EH (cell line): Measurements from ENCODE around the gene ATF7.

Experiments
- DNase-seq: peaks from one replicate; pipeline ENCODE4 v3.0.0-alpha.2; 2015; ENCODE audit warnings: low read depth

Gene ATF7

DNA sequence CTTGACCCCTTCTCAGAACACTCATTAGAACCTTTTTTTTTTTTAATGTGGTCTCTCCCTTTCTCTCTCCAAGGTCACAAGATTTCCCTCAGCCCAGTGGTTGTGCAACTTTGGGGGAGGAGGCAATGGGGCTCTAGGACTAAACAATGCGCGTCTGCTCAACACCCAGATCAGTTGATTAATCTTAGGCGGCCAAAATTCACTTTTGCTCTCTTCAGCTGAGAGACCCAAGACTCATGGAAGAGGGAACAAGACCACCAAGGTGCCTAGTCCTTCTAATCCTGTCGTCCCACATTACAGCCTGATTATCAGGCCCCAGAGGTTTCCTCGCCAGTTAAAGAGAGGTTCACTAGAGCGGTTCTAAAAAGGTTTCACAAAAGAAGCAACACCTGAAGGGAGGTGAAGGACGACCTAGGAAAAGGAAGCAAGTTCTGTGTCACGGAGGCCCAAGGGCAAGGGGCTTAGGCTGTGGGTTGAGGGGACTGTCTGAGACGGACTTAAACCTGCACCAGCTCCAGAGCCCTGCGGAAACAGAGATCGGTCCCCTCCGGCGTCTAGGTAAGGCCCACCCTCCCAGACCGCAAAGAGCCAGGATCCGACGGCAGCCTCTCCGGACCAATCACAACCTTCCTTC is 125.9 kb downstream of the ATF7 start:
- DNase-seq = peak; percentile 73

DNA sequence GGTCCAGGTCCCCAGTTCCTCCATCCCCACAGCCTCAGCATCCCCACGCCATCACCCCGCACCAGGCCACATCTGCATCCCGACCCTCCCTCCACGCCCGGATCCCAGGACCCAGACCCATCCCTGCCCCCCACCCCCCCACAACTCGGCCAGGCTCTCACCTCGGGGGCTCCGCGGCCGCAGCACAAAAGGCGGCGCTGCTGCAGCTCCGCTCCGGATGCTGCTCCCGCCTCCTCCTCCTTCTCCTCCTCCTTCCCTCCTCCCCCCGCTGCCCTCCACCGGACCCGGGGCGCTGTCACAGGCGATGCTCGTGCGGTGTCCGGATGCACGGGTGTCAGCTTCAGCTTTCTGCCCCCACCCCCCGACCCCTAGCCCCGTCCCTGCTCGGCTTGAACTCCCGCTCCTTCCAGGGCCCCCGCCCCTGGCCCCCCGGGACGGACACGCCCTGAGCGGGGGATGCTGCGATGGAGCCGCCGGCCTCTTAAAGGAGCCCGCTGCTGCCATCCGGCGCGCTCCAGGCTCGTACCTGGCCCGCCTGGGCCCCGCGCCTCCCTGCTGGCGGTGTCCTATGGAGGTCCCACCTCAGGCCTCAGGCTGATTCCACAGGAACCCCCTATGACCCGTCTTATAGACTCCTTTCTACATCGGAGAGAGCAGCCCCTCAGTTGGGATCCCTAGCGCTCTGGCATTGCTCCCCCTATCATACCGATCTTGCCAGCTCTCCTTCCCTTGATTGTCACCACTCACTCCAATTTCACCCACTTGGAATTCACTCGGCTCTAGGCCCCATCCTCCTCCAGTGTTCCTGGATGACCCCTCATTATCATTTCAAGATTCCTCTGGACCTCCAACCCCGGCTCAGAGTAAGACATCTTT is 126.7 kb downstream of the ATF7 start, which contains the start of gene MAP3K12:
MAP3K12 (minus strand) TSS at position 193 of the 876 bp plus-strand sequence. CDS start 12,067 bp downstream, outside the sequence.
- DNase-seq = peak; percentile 76

DNA sequence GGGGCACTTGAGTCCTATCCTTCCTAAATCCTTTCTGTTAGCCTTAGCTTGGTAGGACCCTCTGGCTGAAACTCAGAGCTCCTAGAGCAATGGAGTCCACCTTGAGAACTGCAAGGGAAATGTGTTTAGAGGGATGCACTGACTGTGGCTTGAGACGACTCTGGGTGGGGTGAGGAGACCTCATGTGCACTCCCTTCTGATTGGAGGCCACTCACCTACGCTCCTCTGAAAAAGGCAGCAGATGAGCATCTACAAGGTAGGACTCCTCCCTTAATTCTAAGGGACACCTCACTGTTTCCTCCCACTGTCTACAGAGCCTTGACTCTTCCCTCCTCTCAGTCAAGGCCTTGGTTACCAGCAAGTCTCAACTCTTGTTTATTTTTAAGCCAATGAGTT is 127.9 kb downstream of the ATF7 start:
- DNase-seq = no peak

DNA sequence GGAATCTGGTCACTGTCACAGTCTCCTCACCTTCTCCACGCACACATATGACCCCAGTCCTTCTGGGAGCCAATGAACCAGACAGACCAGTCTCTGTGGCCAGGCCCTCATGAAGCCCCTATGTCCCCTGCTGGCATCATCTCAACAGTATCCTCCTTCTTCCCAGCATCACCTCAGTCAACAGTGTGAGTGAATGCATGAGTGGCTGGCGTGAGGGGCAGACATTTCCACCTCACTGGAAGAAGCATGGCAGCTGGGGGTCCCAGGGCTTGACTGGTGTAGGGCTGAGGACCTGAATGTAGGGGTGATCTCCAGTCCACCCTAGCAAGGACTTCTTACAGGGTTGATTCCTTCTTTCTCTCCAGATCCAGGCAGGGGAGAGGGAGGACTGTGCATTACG is 128.7 kb downstream of the ATF7 start:
- no peak for DNase-seq

DNA sequence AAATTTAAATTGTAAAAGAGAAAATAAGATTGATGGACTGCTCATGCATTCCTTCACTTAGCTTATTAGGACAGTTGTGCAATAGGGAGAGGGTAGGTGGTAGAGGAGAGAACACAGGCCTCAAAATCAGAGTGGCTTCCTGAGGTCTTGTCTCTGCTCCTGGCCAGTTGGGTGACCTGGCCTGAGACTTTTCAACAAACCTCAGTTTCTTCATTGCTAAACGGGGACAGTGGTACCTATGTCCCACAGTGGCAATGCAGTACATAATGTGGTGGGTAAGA is 129.5 kb downstream of the ATF7 start:
- no peak for DNase-seq

DNA sequence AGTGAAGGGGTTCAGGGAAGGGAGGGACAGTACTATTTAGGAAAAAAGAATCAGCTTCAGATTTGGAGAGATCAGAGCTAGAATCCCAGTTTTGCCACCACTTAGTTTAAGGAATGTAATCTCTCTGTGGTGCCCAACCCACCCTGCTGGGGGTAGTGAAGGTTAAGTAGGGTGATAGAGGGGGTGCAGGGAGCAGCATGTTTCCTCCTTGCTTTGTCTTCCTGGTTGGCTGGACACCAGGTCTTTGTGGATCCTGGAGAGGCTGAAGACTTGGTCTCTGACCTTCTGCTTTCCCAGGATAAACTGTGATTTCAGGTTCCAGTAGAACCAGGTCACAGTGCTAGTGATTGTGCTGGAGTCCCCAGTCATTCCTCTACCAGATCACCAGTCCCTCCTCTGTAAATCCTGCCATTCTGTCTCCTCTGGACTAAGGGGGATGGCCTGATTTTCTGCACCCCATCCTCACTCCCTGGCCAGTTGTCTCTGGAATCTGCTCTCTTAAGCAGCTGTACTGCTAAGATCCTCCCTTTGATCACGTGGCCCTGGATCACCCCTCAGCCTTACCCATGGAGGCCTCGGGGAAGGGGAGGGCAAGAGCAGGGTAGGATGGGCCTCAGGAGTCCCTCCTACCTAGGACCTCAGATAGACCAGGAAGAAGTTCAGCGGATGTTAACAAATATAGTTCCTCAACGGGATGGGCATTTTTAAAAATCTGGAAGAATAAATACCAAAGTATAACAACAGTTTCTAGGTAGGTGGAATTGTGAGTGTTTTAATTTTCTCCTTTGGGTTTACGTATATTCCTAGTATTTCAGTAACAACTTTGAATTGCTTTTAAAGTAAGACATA is 130.1 kb downstream of the ATF7 start:
- DNase-seq = peak; percentile 83

DNA sequence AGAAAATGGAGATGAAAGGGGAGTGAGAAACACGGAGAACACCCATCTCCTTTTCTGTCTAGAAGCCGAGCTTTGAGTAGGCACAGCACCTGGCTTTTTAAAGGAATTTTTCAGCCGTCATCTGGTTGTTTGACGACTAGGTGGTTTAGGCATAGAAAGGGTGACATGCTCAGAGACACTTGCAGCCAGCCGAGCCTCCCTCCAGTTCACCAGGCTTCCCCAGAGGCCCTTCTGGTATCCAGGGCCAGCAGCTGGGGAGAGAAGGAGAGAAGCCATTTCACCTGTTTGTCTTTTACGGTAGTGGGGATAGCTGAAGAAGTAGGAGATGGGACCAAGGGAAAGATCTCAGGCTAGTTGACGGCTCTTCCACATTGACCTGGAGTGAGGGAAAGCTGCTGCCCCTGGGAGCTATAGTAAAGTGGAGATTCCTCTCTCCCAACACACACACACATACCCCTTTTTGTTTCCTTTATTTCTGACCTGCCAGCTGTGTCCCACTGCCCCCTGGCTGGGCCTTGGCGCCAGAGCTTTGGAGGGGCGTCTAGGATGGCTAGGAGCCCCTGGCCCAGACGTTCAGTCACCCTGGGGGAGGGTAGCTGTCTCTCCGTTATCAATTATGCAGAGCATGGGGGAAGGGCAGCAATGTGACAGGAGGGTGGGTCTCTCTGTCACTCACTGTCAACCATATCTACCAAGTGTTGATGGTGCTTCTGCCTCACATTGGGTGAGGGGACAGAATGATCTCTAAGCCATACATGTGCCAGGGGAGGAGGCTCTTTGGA is 132.4 kb downstream of the ATF7 start:
- no peak for DNase-seq

DNA sequence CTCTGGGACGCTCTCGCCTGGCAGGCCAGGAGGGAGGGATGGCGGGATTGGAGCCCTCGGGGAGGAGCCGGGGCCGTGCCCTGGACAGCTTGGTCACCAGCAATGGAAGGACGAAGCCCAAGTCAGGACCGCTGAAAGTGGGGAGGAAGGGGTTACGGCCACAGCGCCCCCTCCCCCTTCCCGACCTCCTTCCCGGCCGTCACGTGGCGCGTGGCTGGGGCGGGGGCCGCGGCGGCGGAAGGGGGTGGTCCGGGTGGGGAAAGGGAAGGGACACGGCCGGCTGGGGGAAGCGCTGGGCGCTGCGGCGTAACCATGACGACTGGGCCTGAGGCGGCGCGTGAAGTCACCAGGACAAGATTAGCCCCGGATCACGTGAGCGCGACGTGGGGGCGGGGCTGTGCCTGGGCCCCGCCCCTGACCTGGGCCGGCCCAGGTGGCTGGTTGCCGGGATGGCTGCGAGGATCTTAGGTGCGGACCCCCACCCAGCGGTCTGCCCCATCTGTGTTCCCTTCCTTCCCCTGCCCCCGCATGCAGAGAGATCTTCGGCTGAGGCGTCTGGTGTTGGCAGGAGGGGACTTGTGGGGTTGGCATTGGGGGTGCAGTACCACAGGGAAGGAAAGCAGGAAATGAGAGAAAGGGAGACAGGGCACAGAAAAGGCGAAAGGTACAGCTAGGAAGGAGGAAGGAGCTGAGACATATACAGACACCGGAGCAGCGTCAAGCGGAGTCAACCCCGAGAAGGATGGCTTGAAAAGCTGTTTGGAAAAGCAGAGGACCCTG is 133.2 kb downstream of the ATF7 start:
- peak; percentile 92 for DNase-seq

DNA sequence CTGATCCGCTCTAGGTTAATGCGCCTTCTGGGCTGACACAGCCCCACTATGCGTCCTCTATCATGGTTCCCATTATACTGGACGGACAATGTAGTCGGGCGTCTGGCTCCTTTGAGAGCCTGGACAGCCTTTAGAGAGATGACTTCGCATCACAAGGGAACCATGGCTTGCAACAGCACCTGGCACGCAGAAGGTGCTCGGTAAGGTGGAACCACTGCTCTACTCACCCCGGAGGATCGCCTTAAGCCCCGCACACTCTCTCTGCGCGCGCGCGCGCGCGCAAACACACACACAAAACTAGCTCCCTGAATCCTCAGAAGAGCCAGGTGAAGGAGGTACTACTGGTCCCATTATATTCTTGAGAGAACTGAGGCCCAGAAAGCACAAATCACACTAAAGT is 134.0 kb downstream of the ATF7 start:
- no peak for DNase-seq

DNA sequence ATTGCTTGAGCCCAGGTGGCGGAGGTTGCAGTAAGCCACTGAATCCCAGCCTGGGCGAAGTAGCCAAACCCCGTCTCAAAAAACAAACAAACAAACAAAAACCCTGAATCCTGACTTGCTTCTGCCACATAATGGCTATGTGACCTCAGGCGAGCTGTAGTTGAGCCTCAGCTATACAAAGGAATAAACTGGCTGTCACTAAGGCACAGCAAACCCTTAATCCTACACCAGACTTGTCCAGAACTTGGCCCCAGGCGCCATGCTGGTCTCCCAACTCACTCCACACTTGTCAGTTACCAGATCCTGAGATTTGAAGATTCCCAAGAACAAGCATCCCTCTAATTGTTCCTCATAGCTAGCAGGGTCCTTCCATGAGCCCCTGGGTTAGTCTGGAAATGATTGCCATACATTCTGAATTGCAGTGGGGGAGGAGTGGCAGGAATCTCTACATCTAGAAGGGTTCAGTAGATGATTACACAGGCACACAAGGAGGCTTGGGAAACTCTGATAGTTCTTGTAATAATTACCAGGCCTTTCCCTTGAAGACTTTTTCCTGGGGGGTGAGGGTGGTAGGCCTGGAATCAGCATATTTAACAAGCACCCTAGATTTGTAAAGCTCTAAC is 136.8 kb downstream of the ATF7 start:
- no peak for DNase-seq

DNA sequence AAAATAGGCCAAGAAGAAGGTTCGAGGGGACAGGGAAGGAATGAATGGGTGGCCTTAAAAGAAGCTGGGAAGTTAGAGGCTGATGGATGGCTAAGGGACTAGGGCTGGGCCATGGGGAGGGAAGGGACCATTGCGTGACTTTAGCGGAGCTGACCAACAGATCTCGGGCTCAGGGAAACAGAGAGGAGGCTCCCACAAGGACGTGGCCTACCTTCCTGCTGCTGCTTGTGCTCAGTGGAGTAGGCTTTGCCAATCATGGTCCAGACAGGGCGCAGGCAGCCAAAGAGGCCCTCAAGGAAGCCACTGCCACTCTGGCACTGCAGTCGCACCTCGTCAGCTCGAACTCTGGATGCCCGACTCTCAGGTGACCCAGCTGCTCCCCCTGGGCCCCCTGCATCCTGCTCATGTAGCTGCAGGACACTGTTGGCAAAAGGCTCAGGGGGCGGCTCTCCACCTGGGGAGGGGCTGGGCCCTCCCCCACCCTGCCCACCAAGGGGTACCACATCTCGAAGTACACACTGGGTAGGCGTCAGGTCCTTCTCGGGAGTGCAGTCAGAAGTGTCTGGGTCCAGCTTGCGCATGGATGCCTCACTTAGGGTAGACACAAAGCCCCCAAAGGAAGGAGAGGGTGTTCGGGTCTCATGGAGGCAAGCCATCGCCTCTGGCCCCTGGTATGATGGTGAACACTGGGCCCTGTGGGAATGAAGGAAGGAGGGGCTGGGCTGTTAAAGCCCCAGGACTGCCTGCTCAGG is 139.3 kb downstream of the ATF7 start:
- DNase-seq = no peak

DNA sequence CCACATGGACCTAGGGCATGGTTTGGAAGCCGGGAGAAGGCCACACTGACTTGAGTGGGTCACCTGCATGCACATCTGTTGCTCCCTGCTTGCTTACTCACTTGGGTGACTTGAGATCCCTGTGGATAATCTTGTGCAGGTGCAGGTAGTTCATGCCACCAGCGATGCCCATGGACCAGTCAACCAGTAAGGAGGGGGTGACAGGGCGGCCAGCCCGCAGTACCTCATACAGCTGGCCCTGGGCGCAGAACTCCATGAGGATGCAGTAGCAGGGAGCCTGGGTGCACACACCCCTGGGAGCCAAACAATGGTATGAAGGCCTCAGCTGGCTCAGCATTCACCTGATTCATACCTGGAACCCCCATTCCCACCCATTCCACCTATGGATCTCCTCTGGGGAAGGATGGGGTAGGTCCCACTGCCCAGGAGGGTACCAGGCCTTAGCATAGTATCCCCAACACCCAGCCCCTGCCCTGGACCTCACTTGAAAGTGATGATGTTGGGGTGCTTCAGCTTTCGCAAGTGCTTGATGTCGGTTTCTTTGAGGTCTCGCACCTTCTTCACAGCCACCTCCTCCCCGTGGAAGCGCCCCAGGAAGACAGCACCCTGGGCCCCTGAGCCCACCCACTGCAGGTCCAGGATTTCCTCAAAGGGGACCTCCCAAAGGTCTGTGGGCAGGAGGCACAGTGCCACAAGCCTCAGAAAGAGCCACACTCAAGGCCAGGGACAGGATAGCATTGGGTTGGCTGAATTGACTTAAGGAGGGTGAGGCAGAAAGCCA is 140.0 kb downstream of the ATF7 start:
- no peak for DNase-seq

DNA sequence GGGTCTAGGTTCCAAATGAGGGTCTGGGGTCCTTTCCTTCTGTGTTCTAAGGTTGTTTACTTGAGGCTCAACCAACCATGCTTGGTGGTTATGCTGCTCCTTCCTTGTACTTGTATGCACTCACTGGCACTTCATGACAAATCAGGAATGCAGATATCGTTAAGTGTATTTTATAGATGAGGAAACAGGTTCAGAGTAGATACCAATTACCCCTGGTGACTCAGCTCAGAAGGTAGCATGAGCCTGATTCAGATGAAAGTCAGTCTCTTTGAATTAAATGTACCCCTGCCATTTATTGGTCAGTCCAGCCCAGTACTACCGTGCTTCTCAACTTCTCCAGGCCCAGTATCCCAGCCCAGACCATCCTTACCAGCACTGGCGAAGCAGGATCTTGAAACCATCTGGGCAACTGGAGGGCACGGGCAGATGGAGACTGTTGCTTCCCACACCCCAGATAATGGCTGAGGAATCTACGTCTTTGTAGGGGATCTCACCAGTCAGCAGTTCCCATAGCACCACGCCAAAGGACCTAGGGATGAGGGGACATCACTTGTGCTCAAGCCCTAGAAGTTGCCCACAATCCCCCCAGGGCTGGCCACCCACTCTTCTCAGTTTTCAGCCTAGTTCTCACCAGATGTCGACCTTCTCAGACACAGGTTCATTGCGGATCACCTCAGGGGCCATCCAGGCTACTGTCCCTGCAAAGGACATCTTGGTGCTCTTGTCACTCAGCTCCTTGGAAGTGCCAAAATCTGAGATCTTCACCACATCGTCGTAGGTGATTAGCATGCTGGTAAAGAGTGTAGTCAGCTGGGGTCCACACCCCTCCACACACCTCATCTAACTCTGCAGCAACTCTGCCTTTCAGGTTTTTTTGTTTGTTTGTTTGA is 141.3 kb downstream of the ATF7 start:
- DNase-seq = peak; percentile 66

DNA sequence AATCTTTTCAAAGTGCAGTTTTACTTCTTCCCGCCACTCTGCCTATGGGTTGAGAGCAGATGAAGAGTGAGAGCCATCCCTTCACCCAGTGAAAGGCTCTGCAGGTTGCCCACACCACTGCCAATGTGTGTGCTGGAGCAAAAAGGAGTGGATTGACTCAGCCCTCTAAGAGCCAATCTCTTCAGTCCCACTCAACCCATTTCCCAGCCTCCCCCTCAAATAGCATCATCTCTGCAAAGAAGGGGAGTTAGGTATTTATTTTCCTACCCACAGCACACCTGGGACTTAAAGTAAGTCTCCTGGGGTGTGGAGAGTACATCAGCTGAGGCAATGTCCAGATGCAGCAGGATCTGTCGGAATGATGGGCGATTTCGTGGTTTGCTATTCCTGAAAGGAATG is 142.2 kb downstream of the ATF7 start:
- DNase-seq = no peak

DNA sequence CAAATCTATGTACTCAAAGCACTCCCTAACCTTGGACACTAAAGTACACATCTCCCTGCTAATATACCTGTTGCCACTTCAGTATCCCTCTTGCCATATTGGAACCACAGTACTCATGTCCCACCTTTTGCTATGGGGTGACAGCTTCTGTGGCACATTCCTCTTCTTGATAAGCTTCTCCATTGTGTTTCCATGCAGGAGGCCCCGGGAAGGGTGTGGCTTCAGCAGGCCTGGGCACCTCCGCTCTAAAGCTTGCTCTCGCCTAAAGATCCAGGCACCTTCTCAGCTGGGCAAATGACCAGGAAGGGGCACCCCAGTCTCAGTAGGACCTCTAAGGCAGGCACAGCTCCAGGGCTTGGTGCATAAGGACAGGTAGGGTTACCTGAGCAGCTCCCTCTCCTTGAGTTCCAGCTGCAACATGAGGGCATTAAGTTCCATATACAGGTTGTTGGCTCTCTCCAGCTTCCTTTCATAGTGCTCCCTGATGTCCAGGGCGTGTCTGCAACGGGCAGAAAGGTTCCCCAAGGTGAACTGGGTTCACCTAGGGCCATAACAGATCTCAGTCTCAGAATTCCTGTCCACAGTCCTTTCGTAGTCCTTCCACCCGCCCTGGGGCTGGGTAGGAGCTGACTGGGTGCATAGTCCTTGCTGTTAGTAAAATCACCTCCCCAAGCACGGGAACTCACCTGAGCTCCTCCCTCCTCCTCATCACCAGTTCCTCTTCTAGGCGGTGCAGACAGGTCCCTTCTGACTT is 142.8 kb downstream of the ATF7 start:
- DNase-seq = no peak

DNA sequence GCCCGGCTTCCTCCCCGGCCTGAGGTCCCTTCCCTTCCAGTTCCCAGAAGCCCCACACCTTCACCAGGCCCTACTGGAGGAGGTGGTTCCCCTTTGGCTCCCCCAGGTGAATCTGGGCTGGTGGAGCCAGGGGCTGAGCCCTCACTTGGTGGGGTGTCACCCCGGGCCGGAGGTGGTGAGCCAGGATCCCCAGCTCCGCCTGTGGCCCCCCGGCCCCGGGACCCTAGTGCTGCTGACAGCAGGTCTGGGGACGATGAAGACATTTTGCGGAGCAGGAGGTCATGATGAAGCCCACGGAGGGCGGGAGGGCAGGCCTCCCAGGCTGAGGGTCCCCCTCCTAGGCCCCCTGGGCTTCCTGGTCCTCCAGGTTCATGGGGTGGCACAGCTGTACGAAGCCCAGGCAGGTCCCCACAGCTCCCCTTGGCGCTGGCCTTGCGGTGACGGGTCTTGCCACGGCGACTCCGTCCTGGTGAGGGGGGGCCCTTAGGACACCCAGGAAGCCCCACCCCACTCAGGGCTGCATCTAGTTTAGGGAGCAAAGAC is 143.5 kb downstream of the ATF7 start:
- no peak for DNase-seq

DNA sequence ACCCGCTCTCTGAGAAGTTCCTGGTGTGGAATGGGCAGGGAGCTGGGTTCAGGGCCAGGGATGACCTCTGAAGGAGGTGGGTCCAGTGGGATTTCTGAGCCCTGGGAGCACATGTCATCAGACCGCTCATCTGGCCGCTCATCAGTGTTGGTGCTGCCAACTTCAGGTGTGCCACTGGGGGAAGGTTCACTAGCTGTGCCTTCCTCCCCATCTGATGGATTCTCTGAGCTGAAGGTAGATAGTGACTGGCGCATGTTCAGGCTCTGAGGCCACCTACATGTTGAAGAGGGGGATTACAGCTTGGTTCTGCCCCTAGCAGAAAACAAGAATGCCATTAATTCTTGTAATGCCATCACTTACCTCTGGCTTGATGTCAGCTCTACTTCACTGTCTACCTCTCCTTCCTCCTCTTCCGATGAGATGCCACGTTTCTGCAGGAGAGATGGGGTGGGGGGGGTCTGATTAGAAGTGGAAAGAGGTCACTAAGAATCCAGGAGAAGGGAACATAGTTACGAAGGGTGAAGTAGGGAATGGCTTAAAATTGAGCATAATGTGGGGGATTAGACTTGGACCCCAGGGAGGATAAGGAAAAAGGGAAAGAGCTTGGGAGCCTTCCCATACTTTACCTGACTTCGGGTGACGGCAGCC is 144.1 kb downstream of the ATF7 start:
- DNase-seq = no peak
